ENCODE results near the gene SMIM35. TPM values are rescaled to one million over a fixed set of nuclear protein-coding genes. Genes with fewer than 3 reads are reported as not detected.
"Not testable (repeated sequence)": the region's sequence is repeated elsewhere in the genome, so short reads cannot be mapped to it uniquely, and the experiment has no call there.

SMIM35 gene
- polyA plus RNA-seq, 4 donors, result 0.05 to 0.30 (median 0.12) TPM

DNA sequence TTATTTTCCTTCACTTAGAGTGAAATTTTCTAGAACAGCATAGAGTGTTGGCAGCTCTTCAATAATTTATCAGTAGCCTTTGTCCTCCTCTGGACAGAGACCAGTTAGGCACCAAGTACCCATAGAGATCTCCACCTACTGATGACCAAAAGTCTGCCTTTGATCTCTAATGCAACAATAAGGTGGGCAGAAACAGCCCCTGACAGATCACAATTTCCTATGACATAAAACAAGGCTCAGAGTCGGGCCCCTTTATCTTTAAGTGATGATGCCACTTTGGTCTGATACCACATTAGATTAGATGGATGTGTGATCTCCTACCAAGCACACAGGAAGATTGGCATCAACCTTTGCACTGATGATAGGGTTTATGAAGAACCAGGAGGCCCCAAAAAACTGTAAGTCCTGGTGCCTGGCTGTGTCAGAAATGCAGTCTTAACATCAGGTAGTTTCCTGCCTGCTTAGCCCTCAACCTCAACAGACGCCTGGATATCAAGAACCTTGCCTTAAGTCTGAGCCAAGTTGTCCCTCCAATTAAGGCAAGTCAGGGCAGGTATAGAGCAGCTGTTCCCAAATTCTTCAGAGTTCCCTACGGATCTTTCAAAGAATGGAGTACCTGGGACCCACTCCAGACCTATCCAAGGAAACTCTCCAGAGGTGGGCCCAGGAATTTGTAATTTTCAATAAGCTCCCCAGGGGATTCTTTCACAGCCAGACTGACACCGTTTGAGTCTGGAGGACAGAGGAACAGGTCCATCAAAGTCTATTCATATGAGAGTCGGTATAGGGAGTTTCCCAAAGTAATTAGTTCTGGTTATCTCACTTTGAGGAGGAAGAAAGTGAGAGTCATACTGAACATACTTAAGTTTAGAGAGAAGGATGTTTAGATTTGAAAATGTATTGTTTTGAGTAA, 40.5 kb downstream of the SMIM35 start:
- no peak for DNase-seq (ENCODE audit: low read depth in 4 of 4, low spot score in 2 of 4)

DNA sequence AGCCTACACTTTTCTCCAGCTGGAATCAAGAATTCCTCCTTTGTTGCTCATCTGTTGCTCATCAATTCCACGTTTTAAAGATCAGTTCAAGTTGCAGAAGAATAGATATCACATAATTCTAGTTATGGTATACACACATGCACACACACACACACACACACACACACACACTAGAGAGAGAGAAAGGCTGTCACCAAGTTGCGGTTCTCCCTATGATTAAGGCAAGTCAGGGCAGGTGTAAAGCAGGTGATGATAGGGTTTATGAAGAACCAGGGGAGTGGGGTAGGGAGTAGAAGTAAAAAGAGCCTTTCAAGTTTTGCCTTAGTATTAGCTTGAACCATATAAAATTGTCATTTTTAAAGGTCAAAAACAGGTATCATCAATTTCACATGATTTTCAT, 41.6 kb downstream of the SMIM35 start:
- no peak for DNase-seq (ENCODE audit: low read depth in 4 of 4, low spot score in 2 of 4)

GRCh38 chr11:118042796-118043195, 44.0 kb downstream of the SMIM35 start:
- DNase-seq (ENCODE audit: low read depth in 4 of 4, low spot score in 2 of 4), result no peak

DNA sequence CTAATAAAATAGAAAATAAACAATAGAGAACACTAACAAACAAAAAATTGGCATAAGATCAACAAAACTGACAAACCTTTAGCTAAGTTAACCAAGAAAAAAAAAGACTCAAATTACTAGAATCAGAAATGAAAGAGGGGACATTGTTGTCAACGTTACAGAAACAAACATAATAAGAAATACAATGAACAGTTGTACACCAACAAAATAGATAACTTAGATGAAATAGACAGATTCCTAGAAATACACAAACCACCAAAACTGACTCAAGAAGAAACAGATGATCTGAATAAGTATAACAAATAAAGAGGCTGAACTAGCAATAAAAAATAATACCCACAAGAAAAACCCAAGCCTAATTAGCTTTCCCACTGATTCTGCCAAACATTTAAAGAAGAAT, 44.6 kb downstream of the SMIM35 start:
- no peak for DNase-seq (ENCODE audit: low read depth in 4 of 4, low spot score in 2 of 4)

- DNase-seq (ENCODE audit: low read depth in 4 of 4, low spot score in 2 of 4), result no peak
These were observed 53.3 kb downstream of the SMIM35 start for GRCh38 chr11:118033443-118033842.

GRCh38 chr11:118028626-118029025, 58.1 kb downstream of the SMIM35 start:
- no peak for DNase-seq (ENCODE audit: low read depth in 4 of 4, low spot score in 2 of 4)

DNA sequence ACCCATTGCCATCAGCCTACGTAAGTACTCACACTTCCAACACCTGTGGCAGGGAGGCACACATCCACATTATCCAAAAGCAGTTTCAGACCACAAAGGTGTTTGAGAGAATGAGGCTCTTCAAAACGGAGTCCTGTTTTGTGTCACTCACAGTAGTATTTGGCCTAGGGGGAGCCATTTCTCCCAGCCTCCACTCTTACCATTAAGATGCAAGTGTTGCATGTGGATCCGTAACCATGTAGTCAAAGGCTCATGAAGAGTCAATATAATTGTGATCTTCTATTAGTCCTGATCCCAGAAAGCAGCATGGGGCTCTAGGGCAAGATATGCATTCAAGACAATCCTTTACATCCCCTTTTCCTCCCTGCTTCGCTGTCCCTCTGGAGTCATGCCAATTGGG, 59.1 kb downstream of the SMIM35 start:
- no peak for DNase-seq (ENCODE audit: low read depth in 4 of 4, low spot score in 2 of 4)

GRCh38 chr11:118021146-118021545, 65.6 kb downstream of the SMIM35 start:
- no peak for DNase-seq (ENCODE audit: low read depth in 4 of 4, low spot score in 2 of 4)

GRCh38 chr11:118018401-118018800, 68.4 kb downstream of the SMIM35 start:
- DNase-seq (ENCODE audit: low read depth in 4 of 4, low spot score in 2 of 4), result no peak

DNA sequence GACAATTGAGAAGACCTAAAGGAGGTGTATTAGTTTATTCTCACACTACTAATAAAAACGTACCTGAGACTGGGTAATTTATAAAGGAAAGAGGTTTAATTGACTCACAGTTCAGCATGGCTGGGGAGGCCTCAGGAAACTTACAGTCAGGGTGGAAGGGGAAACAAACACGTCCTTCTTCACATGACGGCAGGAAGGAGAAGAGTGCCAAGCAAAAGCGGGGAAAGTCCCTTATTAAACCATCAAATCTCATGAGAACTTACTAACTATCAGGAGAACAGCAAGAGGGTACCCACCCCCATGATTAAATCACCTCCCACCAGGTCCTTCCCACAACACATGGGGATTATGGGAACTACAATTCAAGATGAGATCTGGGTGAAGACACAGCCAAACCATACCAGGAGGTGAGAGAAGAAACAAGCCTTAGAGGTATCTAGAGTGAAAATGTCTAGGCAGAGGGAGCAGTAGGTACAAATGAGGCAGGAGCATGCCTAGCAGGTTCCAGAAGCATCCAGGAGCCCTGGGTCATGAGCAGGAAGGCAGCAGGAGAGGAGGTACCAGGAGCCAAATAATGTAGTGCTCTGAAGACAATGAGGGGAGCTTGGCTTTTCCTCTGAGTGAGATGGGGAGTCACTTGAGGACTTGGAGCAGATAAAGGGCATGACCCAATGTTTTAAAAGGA, 69.0 kb downstream of the SMIM35 start:
- DNase-seq (ENCODE audit: low read depth in 4 of 4, low spot score in 2 of 4), result no peak

DNA sequence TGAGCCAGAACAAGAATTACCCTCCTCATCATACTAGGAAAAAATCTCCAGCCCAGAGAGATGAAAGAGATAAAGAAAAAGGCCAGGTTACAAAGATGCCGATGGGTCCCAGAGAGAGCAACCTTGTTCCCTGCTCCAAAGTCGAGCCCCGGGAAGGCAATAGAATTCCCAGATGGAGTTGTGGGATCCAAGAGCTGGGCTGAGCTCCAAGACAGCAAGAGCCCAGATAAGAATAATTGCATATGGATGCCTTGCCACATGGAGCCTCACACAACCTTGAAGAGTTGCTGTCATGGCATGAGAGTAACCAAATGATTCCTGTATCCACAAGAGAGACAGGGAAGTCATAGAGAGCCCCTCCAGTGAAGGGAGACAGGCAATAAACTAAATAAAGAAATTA, 69.7 kb downstream of the SMIM35 start:
- DNase-seq (ENCODE audit: low read depth in 4 of 4, low spot score in 2 of 4), result no peak

GRCh38 chr11:118016104-118016503, 70.7 kb downstream of the SMIM35 start:
- no peak for DNase-seq (ENCODE audit: low read depth in 4 of 4, low spot score in 2 of 4)

DNA sequence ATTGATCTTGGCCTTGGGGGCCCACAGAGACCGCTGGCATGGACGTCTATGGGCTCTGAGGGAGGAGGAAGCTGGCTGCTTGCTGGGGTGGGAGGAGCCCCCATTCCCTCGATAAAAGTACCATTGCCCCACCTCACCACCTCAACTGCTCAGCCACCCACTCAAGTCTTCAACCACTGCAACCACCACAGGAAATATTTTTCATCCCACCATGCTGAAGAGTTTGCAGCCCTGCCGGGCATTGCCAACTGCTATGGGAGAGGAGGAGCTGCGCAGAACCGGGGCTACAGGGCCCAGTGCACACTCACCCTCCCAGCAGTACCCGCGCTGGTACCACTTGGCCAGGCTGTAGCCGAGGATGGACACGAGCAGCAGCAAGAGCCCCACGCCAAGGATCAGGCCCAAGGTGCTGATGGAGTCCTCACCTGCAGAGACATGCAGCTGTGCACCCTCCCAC, 71.3 kb downstream of the SMIM35 start:
- no peak for DNase-seq (ENCODE audit: low read depth in 4 of 4, low spot score in 2 of 4)

- DNase-seq (ENCODE audit: low read depth in 4 of 4, low spot score in 2 of 4), result no peak
These were observed 72.7 kb downstream of the SMIM35 start for GRCh38 chr11:118014022-118014421.

DNA sequence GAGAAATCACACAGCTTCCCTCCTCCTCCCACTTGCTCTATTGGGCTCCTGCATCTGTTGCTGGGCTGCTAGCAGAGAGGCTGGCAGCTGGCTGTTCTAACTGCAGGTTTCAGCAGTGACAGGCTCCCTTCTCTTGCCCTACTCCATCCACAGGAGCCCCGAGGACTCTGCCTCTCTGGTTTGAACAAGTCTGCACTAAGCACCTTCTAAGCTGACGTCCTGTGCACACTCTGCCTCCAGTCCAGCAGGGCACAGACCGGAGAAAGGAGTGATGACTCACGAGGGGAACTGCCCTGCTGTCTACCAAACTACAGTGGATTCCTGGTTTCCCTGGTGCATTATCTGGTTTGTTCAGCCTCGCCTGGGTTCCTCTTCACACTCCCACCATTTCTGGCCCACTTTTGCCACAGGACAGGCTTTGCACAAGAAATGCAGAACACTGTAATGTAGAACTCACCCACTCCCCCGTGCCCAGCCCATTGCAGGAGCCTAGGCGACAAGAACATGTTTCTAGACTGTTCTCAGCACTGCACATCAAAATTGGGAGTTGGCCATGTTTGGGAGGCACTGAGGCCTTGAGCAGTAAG, 74.6 kb downstream of the SMIM35 start:
- DNase-seq (ENCODE audit: low read depth in 4 of 4, low spot score in 2 of 4), result no peak

DNA sequence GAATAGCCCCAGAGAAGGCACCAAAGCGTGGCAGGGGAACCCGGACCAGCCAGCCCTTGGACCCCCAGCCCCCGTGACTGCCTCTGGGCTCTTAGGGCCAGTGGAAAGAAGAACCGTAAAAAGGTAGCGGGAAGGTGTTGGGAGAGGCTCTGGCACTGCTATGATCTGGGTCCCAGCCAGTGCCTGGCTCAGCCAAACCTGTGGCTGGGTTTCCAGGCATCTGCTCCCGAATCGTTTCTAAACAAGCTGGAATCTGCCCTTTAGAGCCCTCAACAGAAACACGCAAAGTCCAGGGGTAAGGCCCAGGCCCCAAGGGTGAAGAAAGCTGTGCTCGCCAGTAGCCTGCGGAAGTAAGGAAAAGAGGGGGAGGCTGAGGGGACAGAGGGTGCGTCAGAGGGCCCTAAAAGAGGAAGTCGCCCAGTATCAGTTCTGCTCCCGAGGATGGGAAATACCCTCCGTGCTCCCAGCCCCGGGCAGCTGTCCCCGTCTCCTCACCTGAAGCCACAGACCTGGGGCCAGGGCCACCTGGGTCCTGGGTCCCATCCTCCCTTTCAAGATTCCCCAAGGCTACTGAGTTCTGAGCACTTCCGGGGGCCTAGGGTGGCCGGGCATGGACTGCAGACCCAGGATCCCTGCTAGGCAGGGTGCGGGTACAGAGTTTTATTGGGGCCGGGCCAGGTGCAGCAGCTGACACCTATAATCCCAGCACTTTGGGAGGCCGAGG, 75.9 kb downstream of the SMIM35 start:
- DNase-seq (ENCODE audit: low read depth in 4 of 4, low spot score in 2 of 4), result no peak

DNA sequence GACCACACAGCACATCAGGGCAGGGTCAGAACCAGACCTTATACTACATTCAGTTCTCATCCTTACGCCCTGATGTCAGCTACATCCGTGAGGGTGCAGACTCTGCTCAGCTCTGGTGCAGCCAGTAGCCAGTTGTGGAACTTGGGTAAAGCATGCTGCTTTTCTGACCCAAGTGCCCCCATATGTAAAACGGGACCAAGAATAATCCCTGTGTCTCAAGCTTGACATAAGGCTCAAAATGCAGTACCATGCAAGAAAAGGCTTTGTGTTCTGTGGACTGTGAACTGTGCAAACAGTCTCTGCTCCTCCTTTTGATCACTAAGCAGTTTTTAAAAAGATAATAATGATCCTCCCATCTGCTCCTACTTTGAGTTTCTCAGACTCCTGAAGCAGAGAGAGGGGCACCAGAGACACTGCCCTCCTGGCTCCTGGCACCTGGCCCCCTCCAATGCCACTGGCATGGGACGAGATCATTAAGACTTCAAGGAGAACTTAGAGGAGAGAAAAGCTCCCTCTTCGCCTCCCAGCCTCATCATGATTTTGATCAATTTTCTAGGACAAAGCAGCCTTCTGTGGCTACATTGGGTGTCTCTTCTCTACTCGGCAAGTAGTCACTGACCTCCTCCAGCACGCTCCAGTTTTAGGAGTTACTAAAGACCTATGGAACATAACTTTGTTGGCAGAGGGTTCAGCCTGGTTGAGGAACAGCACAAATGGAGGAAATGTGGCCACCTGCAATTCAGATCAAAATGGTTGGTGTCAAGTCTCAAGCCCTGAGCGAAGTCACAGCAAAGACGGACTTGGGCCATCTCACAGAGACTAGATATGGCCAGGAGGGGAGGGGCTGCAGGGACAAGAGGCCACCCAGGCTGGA, 76.7 kb downstream of the SMIM35 start:
- no peak for DNase-seq (ENCODE audit: low read depth in 4 of 4, low spot score in 2 of 4)

- no peak for DNase-seq (ENCODE audit: low read depth in 4 of 4, low spot score in 2 of 4)
These were observed 78.4 kb downstream of the SMIM35 start for GRCh38 chr11:118008271-118008911.

DNA sequence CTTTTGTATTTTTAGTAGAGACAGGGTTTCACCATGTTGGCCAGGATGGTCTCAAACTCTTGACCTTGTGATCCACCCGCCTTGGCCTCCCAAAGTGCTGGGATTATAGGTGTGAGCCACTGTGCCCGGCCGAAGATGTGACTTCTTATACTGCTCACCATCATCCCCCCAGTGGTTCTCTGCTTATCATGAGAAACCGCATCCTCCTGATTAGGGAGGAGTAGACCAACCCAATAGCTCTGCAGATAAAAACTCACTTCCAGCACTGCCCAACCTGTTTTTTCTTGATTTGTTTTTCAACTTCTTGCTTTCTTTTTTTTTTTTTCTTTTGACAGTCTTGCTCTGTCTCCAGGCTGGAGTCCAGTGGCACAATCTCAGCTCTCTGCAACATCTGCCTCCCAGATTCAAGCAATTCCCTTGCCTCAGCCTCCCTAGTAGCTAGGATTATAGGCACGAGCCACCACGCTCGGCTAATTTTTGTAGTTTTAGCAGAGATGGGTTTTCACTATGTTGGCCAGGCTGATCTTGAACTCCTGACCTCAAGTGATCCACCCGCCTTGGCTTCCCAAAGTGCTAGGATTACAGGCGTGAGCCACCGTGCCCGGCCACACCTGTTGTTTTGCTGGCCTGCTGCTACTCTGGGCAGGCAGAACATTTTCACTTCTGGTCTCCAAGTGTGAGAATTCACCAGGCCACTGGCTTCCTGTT, 79.0 kb downstream of the SMIM35 start:
- DNase-seq (ENCODE audit: low read depth in 4 of 4, low spot score in 2 of 4), result not testable (repeated sequence)
